ENCODE results near the gene CCDC33.

The CCDC33 gene

GRCh38 chr15:74291101-74292071, 55.3 kb downstream of the CCDC33 start (continued):
- TF ChIP-seq ZNF292 (tag by site-specific recombination; IDR thresholded peaks at IDR 0.05; ENCODE audit: borderline replicate concordance, low read depth): no peak
- no peak for TF ChIP-seq ZNF510 (tag by site-specific recombination; IDR thresholded peaks at IDR 0.05; ENCODE audit: insufficient replicate concordance)
- no peak; the same call in 1 of the 2 replicates for TF ChIP-seq OSR2 (tag by site-specific recombination; IDR thresholded peaks at IDR 0.05)
- no peak for TF ChIP-seq ZNF274 (IDR thresholded peaks at IDR 0.05; ENCODE audit: low read length)
- TF ChIP-seq ZNF274 (tag by site-specific recombination; IDR thresholded peaks at IDR 0.05; ENCODE audit: borderline replicate concordance): no peak
- TF ChIP-seq BCL6B (tag by site-specific recombination; IDR thresholded peaks at IDR 0.05): 0 out of 2 replicates have a peak, but pooled peaks have one; percentile 25
- TF ChIP-seq IKZF3 (tag by site-specific recombination; IDR thresholded peaks at IDR 0.05): no peak
- TF ChIP-seq ZNF426 (tag by site-specific recombination; IDR thresholded peaks at IDR 0.05): no peak
- TF ChIP-seq KLF9 (tag by site-specific recombination; IDR thresholded peaks at IDR 0.05; ENCODE audit: low read depth): no peak
- TF ChIP-seq GLIS2 (tag by site-specific recombination; IDR thresholded peaks at IDR 0.05): no peak; the same call in 1 of the 2 replicates
- TF ChIP-seq ZNF549 (tag by site-specific recombination; IDR thresholded peaks at IDR 0.05): no peak
- TF ChIP-seq ZNF24 (tag by site-specific recombination; IDR thresholded peaks at IDR 0.05): peak; percentile 86
- TF ChIP-seq ZNF624 (tag by site-specific recombination; IDR thresholded peaks at IDR 0.05): no peak
- peak; percentile 68; the same call in 1 of the 2 replicates for TF ChIP-seq ZNF660 (tag by site-specific recombination; IDR thresholded peaks at IDR 0.05)
- no peak for TF ChIP-seq PRDM4 (tag by site-specific recombination; IDR thresholded peaks at IDR 0.05)
- TF ChIP-seq MEIS1 (CRISPR knock-in tag; IDR thresholded peaks at IDR 0.05; ENCODE audit: borderline replicate concordance): peak; percentile 65; the same call in 1 of the 2 replicates
- no peak for TF ChIP-seq RBAK (tag by site-specific recombination; IDR thresholded peaks at IDR 0.05)
- no peak for TF ChIP-seq ZNF138 (tag by site-specific recombination; IDR thresholded peaks at IDR 0.05; ENCODE audit: borderline replicate concordance)
- no peak for TF ChIP-seq ZNF776 (tag by site-specific recombination; IDR thresholded peaks at IDR 0.05; ENCODE audit: borderline replicate concordance)
- no peak for TF ChIP-seq ZNF362 (tag by site-specific recombination; IDR thresholded peaks at IDR 0.05)
- TF ChIP-seq ZNF449 (tag by site-specific recombination; IDR thresholded peaks at IDR 0.05): peak; percentile 42; the same call in 1 of the 2 replicates
- no peak for TF ChIP-seq ZFP3 (tag by site-specific recombination; IDR thresholded peaks at IDR 0.05; ENCODE audit: low read depth)
- no peak for TF ChIP-seq ZNF621 (tag by site-specific recombination; IDR thresholded peaks at IDR 0.05)
- no peak for TF ChIP-seq KLF7 (tag by site-specific recombination; IDR thresholded peaks at IDR 0.05; ENCODE audit: borderline replicate concordance)
- TF ChIP-seq ZNF658 (tag by site-specific recombination; IDR thresholded peaks at IDR 0.05): no peak
- no peak for TF ChIP-seq ZSCAN5A (tag by site-specific recombination; IDR thresholded peaks at IDR 0.05)
- TF ChIP-seq SCRT1 (tag by site-specific recombination; IDR thresholded peaks at IDR 0.05; ENCODE audit: borderline replicate concordance): no peak
- TF ChIP-seq ZNF18 (tag by site-specific recombination; IDR thresholded peaks at IDR 0.05): no peak
- TF ChIP-seq ZNF501 (tag by site-specific recombination; IDR thresholded peaks at IDR 0.05): peak; percentile 91
- peak; percentile 59; the same call in 1 of the 2 replicates for TF ChIP-seq ZSCAN30 (tag by site-specific recombination; IDR thresholded peaks at IDR 0.05)
